Stomach (tissue), 4 donors: Measurements from ENCODE around the gene LIN9.

Experiments
- CTCF ChIP-seq, 7 experiments: fragments of 450-650 bp in 4 of 7; fragments of 200-600 bp in 3 of 7; sonication (generic) in 3 of 7; IDR thresholded peaks; one replicate each; pipeline ENCODE4 v1.5.1; 2016 to 2019; ENCODE audit warnings: antibody characterized with exemption in 7 of 7, control low read depth in 2 of 7, mild to moderate bottlenecking in 1 of 7
- EP300 ChIP-seq: sonication (generic); formaldehyde crosslinking; IDR thresholded peaks from one replicate; pipeline ENCODE4 v1.6.1; 2017; ENCODE audit warnings: antibody characterized with exemption

- TF ChIP-seq EP300 (no peak), CTCF (IDR thresholded peaks at IDR 0.05) (no peak)
Measured at GRCh38 chr1:226312065-226312464, 3.1 kb upstream of the LIN9 start.
